Activated naive CD4-positive, alpha-beta T cell treated with anti-CD3 and anti-CD28 coated beads, Interleukin-2, amount 50 U/mL, for 24 hours (primary cell): Measurements from ENCODE around the gene MRPS6.

Experiments
- H3K27ac Mint-ChIP-seq: one replicate; pipeline ENCODE4 v1.8.0; 2021; ENCODE audit warnings: mild to moderate bottlenecking, mixed read lengths
- H3K27me3 Mint-ChIP-seq: one replicate; pipeline ENCODE4 v1.8.0; 2021; ENCODE audit warnings: mixed read lengths
- H3K36me3 Mint-ChIP-seq: one replicate; pipeline ENCODE4 v1.8.0; 2021; ENCODE audit warnings: mixed read lengths
- H3K4me1 Mint-ChIP-seq: one replicate; pipeline ENCODE4 v1.8.0; 2021; ENCODE audit warnings: mixed read lengths
- H3K4me3 Mint-ChIP-seq: one replicate; pipeline ENCODE4 v1.8.0; 2021; ENCODE audit warnings: mild to moderate bottlenecking, mixed read lengths
- H3K9me3 Mint-ChIP-seq: one replicate; pipeline ENCODE4 v1.8.0; 2021; ENCODE audit warnings: mixed read lengths

The MRPS6 gene

GRCh38 chr21:34186109-34186719 is 112.8 kb downstream of the MRPS6 start:
- H3K4me1 Mint-ChIP-seq: peaks cover 4% of the 10 kb centered on the region
- peaks cover 2% of the 10 kb centered on the region for H3K36me3 Mint-ChIP-seq
- no peak overlapping the region for H3K4me3 Mint-ChIP-seq
- no peaks in the 10 kb centered on the region for H3K9me3 Mint-ChIP-seq
- no peak overlapping the region for H3K27ac Mint-ChIP-seq
- H3K27me3 Mint-ChIP-seq: no peaks in the 10 kb centered on the region

DNA sequence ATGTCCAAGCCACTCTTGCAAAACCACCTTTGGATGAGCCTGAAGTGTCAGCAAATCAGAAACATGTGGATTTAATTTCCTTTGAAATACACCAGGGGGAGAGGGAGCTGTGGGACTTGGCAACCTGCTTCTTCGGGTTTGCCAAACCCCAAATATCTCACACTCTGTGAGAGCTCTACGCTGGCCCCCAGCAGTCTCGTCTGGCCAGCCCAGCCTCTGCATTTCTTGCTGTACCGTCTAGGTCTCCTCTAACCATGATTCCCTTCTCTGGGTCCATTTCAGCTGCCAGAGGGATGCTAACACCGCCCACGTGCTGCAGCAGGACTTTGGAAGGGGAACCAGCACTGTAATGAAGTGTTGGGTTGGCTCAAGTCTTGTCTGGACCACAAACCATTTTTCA is 114.6 kb downstream of the MRPS6 start:
- no peaks in the 10 kb centered on the region for H3K36me3 Mint-ChIP-seq
- H3K9me3 Mint-ChIP-seq: no peaks in the 10 kb centered on the region
- H3K4me1 Mint-ChIP-seq: peaks cover 13% of the 10 kb centered on the region
- no peaks in the 10 kb centered on the region for H3K27me3 Mint-ChIP-seq
- no peak overlapping the region for H3K4me3 Mint-ChIP-seq
- H3K27ac Mint-ChIP-seq: no peak overlapping the region

- Mint-ChIP-seq H3K4me3 (no peak overlapping the region), H3K36me3 (no peaks in the 10 kb centered on the region), H3K27ac (no peak overlapping the region), H3K9me3 (no peaks in the 10 kb centered on the region), H3K27me3 (no peaks in the 10 kb centered on the region), H3K4me1 (peaks cover 20% of the 10 kb centered on the region)
Measured at GRCh38 chr21:34189506-34189905, 116.1 kb downstream of the MRPS6 start.

DNA sequence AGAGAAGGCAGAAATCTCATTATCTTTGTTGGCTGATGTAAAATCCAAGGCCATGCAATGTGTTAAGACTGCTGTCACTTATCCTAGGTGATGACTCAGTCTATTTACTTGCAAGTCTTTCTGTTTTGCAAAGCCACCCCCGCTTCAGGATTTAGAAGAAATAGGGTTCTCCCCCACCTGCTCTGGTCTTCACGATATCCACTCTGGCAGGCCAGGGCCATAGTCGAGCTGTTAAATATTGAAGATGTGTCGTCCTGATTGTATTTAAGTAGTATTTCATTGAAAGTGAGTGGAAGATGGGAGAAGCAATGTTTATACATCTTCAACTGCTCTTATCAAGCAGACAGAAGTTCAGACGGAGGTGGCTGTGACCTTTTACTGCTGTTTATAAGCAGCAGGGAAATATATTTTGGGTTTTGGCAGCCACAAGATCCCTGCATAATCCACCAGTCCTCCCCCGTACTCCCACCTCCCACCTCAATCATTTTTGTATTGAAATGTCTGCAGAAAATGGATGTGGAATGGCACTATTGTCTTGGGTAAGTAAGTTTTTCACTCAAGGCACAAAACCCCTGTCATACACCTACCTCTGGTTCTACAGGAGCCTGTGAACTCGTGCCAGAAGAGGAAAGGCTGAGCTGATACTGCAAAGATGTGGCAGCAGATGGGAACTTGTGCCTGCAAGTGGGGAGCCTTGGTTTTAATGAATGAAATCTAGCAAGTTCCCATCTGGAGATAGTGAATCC is 117.4 kb downstream of the MRPS6 start:
- Mint-ChIP-seq H3K27me3 (no peaks in the 10 kb centered on the region), H3K36me3 (no peaks in the 10 kb centered on the region), H3K4me3 (no peak overlapping the region), H3K4me1 (peaks cover 20% of the 10 kb centered on the region), H3K9me3 (no peaks in the 10 kb centered on the region), H3K27ac (no peak overlapping the region)

GRCh38 chr21:34191876-34192275 is 118.5 kb downstream of the MRPS6 start:
- H3K9me3 Mint-ChIP-seq: no peaks in the 10 kb centered on the region
- H3K27ac Mint-ChIP-seq: no peak overlapping the region
- H3K36me3 Mint-ChIP-seq: no peaks in the 10 kb centered on the region
- H3K27me3 Mint-ChIP-seq: no peaks in the 10 kb centered on the region
- H3K4me3 Mint-ChIP-seq: no peak overlapping the region
- H3K4me1 Mint-ChIP-seq: peaks cover 20% of the 10 kb centered on the region
